SK-N-SH (cell line): Measurements from ENCODE around the gene GULP1. TPM values are rescaled to one million over a fixed set of nuclear protein-coding genes. Genes with fewer than 3 reads are reported as not detected.
A peak's percentile ranks its signal among the peaks of the same experiment; 100 is the strongest.

ENCODE experiments used
- CTCF ChIA-PET: fragments of 300-600, 350-600 bp; formaldehyde crosslinking; extraction: SDS; loops from one replicate; lab custom pipeline; 2021; lab: Yijun Ruan, JAX
- POLR2A ChIA-PET: fragments of 350-600 bp; sonication (Branson Sonifier 250); formaldehyde crosslinking; extraction: SDS; loops from one replicate; lab custom pipeline; 2020; ENCODE audit warnings: antibody characterized with exemption, inconsistent platforms; lab: Yijun Ruan, JAX
- DNase-seq: peaks from one replicate; pipeline ENCODE4 v3.0.0; 2012
- H2AFZ ChIP-seq: fragments of 200-600 bp; sonication (generic); 2 replicates; pipeline ENCODE4 v1.8.1; 2016; ENCODE audit warnings: antibody characterized with exemption, mild to moderate bottlenecking, low read depth
- H3F3A ChIP-seq: fragments of 200-600 bp; sonication (generic); replicated peaks from 2 replicates; pipeline ENCODE3; 2016; ENCODE audit warnings: antibody characterized with exemption, mild to moderate bottlenecking; ENCODE audit not compliant: insufficient read depth
- H3K27ac ChIP-seq, 2 experiments: fragments of 200-500 bp in 1 of 2; fragments of 200-600 bp in 1 of 2; sonication (Bioruptor generic) in 1 of 2; sonication (generic), shearing (Covaris generic) in 1 of 2; 2 replicates each; pipeline versions ENCODE4 v1.5.1 to v1.6.1; 2014 to 2016; ENCODE audit warnings: low read depth in 2 of 2, inconsistent platforms in 1 of 2, low read length in 1 of 2, mild to moderate bottlenecking in 1 of 2, mixed read lengths in 1 of 2
- H3K27me3 ChIP-seq: fragments of 200-600 bp; sonication (generic), shearing (Covaris generic); 2 replicates; pipeline ENCODE4 v1.6.1; 2016; ENCODE audit warnings: mixed run types; ENCODE audit not compliant: insufficient read depth
- H3K36me3 ChIP-seq, 2 experiments: fragments of 200-500 bp in 1 of 2; fragments of 200-600 bp in 1 of 2; sonication (Bioruptor generic) in 1 of 2; sonication (generic) in 1 of 2; replicated peaks in 1 of 2; 2 replicates each; pipeline versions ENCODE3 to v1.5.1; 2014 to 2016; ENCODE audit warnings: low read length in 1 of 2, mild to moderate bottlenecking in 1 of 2; ENCODE audit not compliant: insufficient read depth in 2 of 2, control insufficient read depth in 1 of 2
- H3K4me1 ChIP-seq, 2 experiments: fragments of 200-500 bp in 1 of 2; fragments of 200-600 bp in 1 of 2; sonication (Bioruptor generic) in 1 of 2; sonication (generic), shearing (Covaris generic) in 1 of 2; 2 replicates each; pipeline versions ENCODE4 v1.5.1 to v1.6.1; 2014 to 2016; ENCODE audit warnings: low read depth in 1 of 2, low read length in 1 of 2, mixed run types in 1 of 2; ENCODE audit not compliant: insufficient read depth in 2 of 2, control insufficient read depth in 1 of 2
- H3K4me2 ChIP-seq: fragments of 200-600 bp; sonication (generic), shearing (Covaris generic); 2 replicates; pipeline ENCODE4 v1.6.1; 2017; ENCODE audit warnings: mixed run types
- H3K4me3 ChIP-seq, 2 experiments: fragments of 200-500 bp in 1 of 2; fragments of 200-600 bp in 1 of 2; sonication (Bioruptor generic) in 1 of 2; sonication (generic), shearing (Covaris generic) in 1 of 2; 2 replicates each; pipeline versions ENCODE4 v1.5.1 to v1.8.1; 2014 to 2016; ENCODE audit warnings: low read depth in 2 of 2, inconsistent platforms in 1 of 2, low read length in 1 of 2, mild to moderate bottlenecking in 1 of 2, mixed read lengths in 1 of 2, moderate library complexity in 1 of 2
- H3K79me2 ChIP-seq: fragments of 200-600 bp; sonication (generic); 2 replicates; pipeline ENCODE4 v1.8.1; 2017; ENCODE audit warnings: mild to moderate bottlenecking; ENCODE audit not compliant: insufficient read depth
- H3K9ac ChIP-seq: fragments of 200-600 bp; sonication (generic); 2 replicates; pipeline ENCODE4 v1.6.1; 2017; ENCODE audit warnings: mixed run types
- H3K9me2 ChIP-seq: fragments of 200-600 bp; sonication (generic); 2 replicates; pipeline ENCODE4 v1.6.1; 2017; ENCODE audit warnings: mixed run types
- H3K9me3 ChIP-seq: fragments of 200-600 bp; sonication (generic); 2 replicates; pipeline ENCODE4 v1.6.1; 2017; ENCODE audit warnings: mixed run types, mild to moderate bottlenecking, moderate library complexity
- H4K20me1 ChIP-seq: fragments of 200-600 bp; sonication (generic); 2 replicates; pipeline ENCODE4 v1.6.1; 2017; ENCODE audit warnings: mild to moderate bottlenecking, mixed run types; ENCODE audit not compliant: insufficient read depth
- CHD2 ChIP-seq: fragments of 150-350 bp; IDR thresholded peaks from 2 replicates; pipeline ENCODE4 v1.6.1; 2018; ENCODE audit warnings: low read length; ENCODE audit not compliant: partially characterized antibody
- ELF1 ChIP-seq: IDR thresholded peaks from 2 replicates; pipeline ENCODE4 v1.4.0; 2012
- EP300 ChIP-seq, 2 experiments: IDR thresholded peaks; 2 replicates each; pipeline versions ENCODE4 v1.4.0 to v1.6.1; 2012; ENCODE audit warnings: borderline replicate concordance in 1 of 2, low read depth in 1 of 2, low read length in 1 of 2
- FOSL2 ChIP-seq: IDR thresholded peaks from 2 replicates; pipeline ENCODE4 v1.4.0; 2012; ENCODE audit warnings: low read depth, mild to moderate bottlenecking, moderate library complexity, borderline replicate concordance
- GABPA ChIP-seq: IDR thresholded peaks from 2 replicates; pipeline ENCODE4 v1.4.0; 2012; ENCODE audit warnings: low read depth, mild to moderate bottlenecking
- GATA2 ChIP-seq: sonication (generic); formaldehyde crosslinking; IDR thresholded peaks from 2 replicates; pipeline ENCODE4 v1.5.0; 2020; ENCODE audit warnings: mild to moderate bottlenecking, missing genetic modification reagents
- JUND ChIP-seq: IDR thresholded peaks from 2 replicates; pipeline ENCODE4 v1.4.0; 2012
- MXI1 ChIP-seq: IDR thresholded peaks from 2 replicates; pipeline ENCODE4 v1.6.1; 2012; ENCODE audit warnings: mild to moderate bottlenecking, low read depth, low read length, improper control_type of control experiment
- NRF1 ChIP-seq: IDR thresholded peaks from 2 replicates; pipeline ENCODE4 v1.6.1; 2012; ENCODE audit warnings: low read depth, mild to moderate bottlenecking, low read length
- RCOR1 ChIP-seq: fragments of 150-350 bp; IDR thresholded peaks from 2 replicates; pipeline ENCODE4 v1.6.1; 2017; ENCODE audit warnings: antibody characterized with exemption, low read length
- RFX5 ChIP-seq: IDR thresholded peaks from 2 replicates; pipeline ENCODE4 v1.6.1; 2012; ENCODE audit warnings: mild to moderate bottlenecking, improper control_type of control experiment, low read length
- RXRA ChIP-seq: IDR thresholded peaks from 2 replicates; pipeline ENCODE4 v1.4.0; 2012; ENCODE audit warnings: low read depth, mild to moderate bottlenecking, borderline replicate concordance
- SIN3A ChIP-seq: IDR thresholded peaks from 2 replicates; pipeline ENCODE4 v1.6.1; 2012; ENCODE audit warnings: low read depth, mild to moderate bottlenecking, low read length, moderate library complexity, borderline replicate concordance
- USF1 ChIP-seq: IDR thresholded peaks from 2 replicates; pipeline ENCODE4 v1.4.0; 2012; ENCODE audit warnings: low read depth, borderline replicate concordance
- YY1 ChIP-seq: IDR thresholded peaks from 2 replicates; pipeline ENCODE4 v1.4.0; 2012; ENCODE audit warnings: low read depth, mild to moderate bottlenecking
- WGBS: methylation state at CpG from one replicate; pipeline ENCODE4 v1.1.6; 2017; ENCODE audit warnings: low lambda C conversion rate; 5-methylcytosine and 5-hydroxymethylcytosine counted together
- polyA plus RNA-seq, 3 experiments: library from polyadenylated mRNA; depleted of rRNA; stranded (reverse); fragments of >200 nt; gene quantifications; 2 replicates each; pipeline ENCODE4 v1.2.3, GENCODE V29; 2012

The GULP1 gene
- polyA plus RNA-seq, 1 of the 3 experiments (the other 2 are of a cell fraction) = 33.8 TPM

DNA sequence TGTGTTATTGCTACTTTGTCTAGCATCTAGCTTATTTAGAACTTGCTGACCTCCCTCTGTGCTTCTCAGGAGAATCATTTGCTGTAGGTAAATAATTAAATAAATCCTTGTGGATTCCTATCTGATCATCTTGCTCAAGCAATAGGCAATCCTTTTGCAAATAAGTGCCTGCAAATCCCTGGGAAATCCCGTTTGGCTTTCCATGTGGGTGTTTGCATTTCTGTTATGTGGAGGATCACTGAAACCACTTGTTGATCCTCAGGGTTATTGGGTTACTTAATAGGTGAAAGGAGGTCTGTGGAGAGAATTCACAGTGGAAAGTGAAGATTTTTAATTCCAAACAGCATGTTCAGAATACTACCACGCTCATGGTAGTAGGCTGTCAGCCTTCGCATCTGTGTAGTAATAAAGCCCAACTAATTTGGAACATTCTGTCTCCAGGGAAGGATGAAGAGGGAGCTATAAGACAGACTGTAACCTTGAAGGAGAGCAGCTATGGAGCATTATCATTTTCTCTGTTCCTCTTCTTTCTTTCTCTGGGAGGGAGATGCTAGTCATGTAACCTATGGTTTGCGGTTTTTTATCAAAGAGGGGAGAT, 72.5 kb downstream of the GULP1 start:
- Histone ChIP-seq H3F3A (peaks cover 2% of the 10 kb centered on the region), H4K20me1 (no peaks in the 10 kb centered on the region), H2AFZ (no peak overlapping the region), H3K36me3 (no peaks in the 10 kb centered on the region), H3K4me1 (peaks cover 0 to 22% of the 10 kb centered on the region in 2 experiments; a peak in 2 of 4 replicates)
- 81% methylated on average over 4 of the region's 4 CpGs for WGBS
- POLR2A ChIA-PET = no interaction called here
- no peak for DNase-seq
- no peak for TF ChIP-seq USF1
- no peak for TF ChIP-seq RFX5
- TF ChIP-seq MXI1 = no peak
- no peak for TF ChIP-seq ELF1
- no peak for TF ChIP-seq RCOR1
- TF ChIP-seq EP300 (IDR thresholded peaks at IDR 0.05; ENCODE audit: borderline replicate concordance in 1 of 2, low read depth in 1 of 2, low read length in 1 of 2) = no peak
- no peak for TF ChIP-seq CHD2
- no peak for TF ChIP-seq RXRA
- TF ChIP-seq, all 33 proteins: peak for 0
- Histone ChIP-seq H3K4me2 (no peak overlapping the region), H3K9me2 (no peaks in the 10 kb centered on the region), H3K27ac (peak overlapping the region in 1 of 2 experiments; percentile 71; a peak in 2 of 4 replicates), H3K9me3 (no peaks in the 10 kb centered on the region), H3K9ac (no peak overlapping the region), H3K4me3 (no peak overlapping the region), H3K27me3 (no peaks in the 10 kb centered on the region), H3K79me2 (peaks cover 59% of the 10 kb centered on the region)
- CTCF ChIA-PET = interaction anchor here (0.5 to 1.0 kb wide), 2 partner anchors 16 to 513 kb away, joined by 3 read pairs; no protein-coding TSS in a partner anchor

- H3K9ac ChIP-seq = no peak overlapping the region
- peaks cover 60% of the 10 kb centered on the region for H3K79me2 ChIP-seq
- POLR2A ChIA-PET = interaction anchor here (0.7 kb wide), 1 partner anchor 73 kb away, joined by 3 read pairs; no protein-coding TSS in a partner anchor
- TF ChIP-seq NRF1 (no peak), JUND (no peak), GABPA (no peak), MXI1 (no peak), CHD2 (peak; percentile 39), FOSL2 (no peak), YY1 (no peak), EP300 (IDR thresholded peaks at IDR 0.05; ENCODE audit: borderline replicate concordance in 1 of 2, low read depth in 1 of 2, low read length in 1 of 2) (peak in 1 of 2 experiments; percentile 82; a peak in 2 of 4 replicates), GATA2 (CRISPR knock-in tag) (peak; percentile 83), SIN3A (no peak), RCOR1 (peak; percentile 57; the same call in 1 of the 2 replicates)
- H3K4me2 ChIP-seq = no peak overlapping the region
- H3K27me3 ChIP-seq = no peaks in the 10 kb centered on the region
- H3K4me3 ChIP-seq = no peak overlapping the region
- peaks cover 5% of the 10 kb centered on the region; the same call in 1 of the 2 replicates for H4K20me1 ChIP-seq
- peaks cover 0 to 24% of the 10 kb centered on the region in 2 experiments; a peak in 2 of 4 replicates for H3K4me1 ChIP-seq
- no peaks in the 10 kb centered on the region for H3K9me3 ChIP-seq
- no peaks in the 10 kb centered on the region for H3K36me3 ChIP-seq
- CTCF ChIA-PET = interaction anchor here (0.5 to 1.2 kb wide), 2 partner anchors 12 to 514 kb away, joined by 3 read pairs; no protein-coding TSS in a partner anchor
- DNase-seq = peak; percentile 25
- no peaks in the 10 kb centered on the region for H3F3A ChIP-seq
- no peaks in the 10 kb centered on the region for H3K9me2 ChIP-seq
- no peak overlapping the region for H2AFZ ChIP-seq
- H3K27ac ChIP-seq = peak overlapping the region in 1 of 2 experiments; percentile 68; a peak in 2 of 4 replicates
Measured at GRCh38 chr2:188365058-188365641, 73.5 kb downstream of the GULP1 start.
